IMR-90 (cell line): Measurements from ENCODE around the gene MEOX2. TPM values are rescaled to one million over a fixed set of nuclear protein-coding genes. Genes with fewer than 3 reads are reported as not detected.

Source experiments
- ATAC-seq: fragments of 200-7000 bp; cut with Tn5 transposase; 2 replicates; pipeline ENCODE4 v1.9.1; 2020; ENCODE audit warnings: low read depth, mild to moderate bottlenecking, moderate library complexity
- BruUV-seq: library from RNA; stranded (reverse); fragments of 400-500 nt; replicated peaks from 2 replicates; lab custom pipeline; 2021; lab: Mats Ljungman, UMichigan
- CTCF ChIA-PET: fragments of 300-600 bp; formaldehyde crosslinking; extraction: SDS; loops from one replicate; lab custom pipeline; 2021; ENCODE audit warnings: antibody characterized with exemption; lab: Yijun Ruan, JAX
- POLR2A ChIA-PET: fragments of 300-600 bp; sonication (Branson Sonifier 250); formaldehyde crosslinking; loops from one replicate; lab custom pipeline; 2022; ENCODE audit warnings: antibody characterized with exemption; ENCODE audit not compliant: unreplicated experiment; lab: Charles Lee
- DNase-seq: peaks from one replicate; pipeline ENCODE4 v3.0.0; 2013
- H2AFZ ChIP-seq: replicated peaks from 2 replicates; pipeline ENCODE3; 2013; ENCODE audit warnings: low read length, mild to moderate bottlenecking; ENCODE audit not compliant: poor library complexity
- H2AK5ac ChIP-seq: 2 replicates; pipeline ENCODE4 v1.6.1; 2013; ENCODE audit warnings: low read depth, low read length, inconsistent platforms
- H2AK9ac ChIP-seq: replicated peaks from 2 replicates; pipeline ENCODE3; 2013; ENCODE audit warnings: mild to moderate bottlenecking, low read depth, low read length, moderate library complexity; ENCODE audit not compliant: poor library complexity
- H2BK120ac ChIP-seq: 2 replicates; pipeline ENCODE4 v1.6.1; 2013; ENCODE audit warnings: low read depth, low read length, inconsistent platforms
- H2BK15ac ChIP-seq: 3 replicates; pipeline ENCODE4 v1.6.1; 2013; ENCODE audit warnings: low read depth, low read length, inconsistent platforms
- H2BK20ac ChIP-seq: 2 replicates; pipeline ENCODE4 v1.6.1; 2013; ENCODE audit warnings: low read depth, mild to moderate bottlenecking, inconsistent platforms, low read length, moderate library complexity
- H2BK5ac ChIP-seq: 2 replicates; pipeline ENCODE4 v1.6.1; 2013; ENCODE audit warnings: mild to moderate bottlenecking, low read depth, low read length, inconsistent platforms; ENCODE audit not compliant: poor library complexity, severe bottlenecking
- H3K14ac ChIP-seq: replicated peaks from 2 replicates; pipeline ENCODE4 v1.6.1; 2013; ENCODE audit warnings: low read depth, low read length, inconsistent platforms
- H3K18ac ChIP-seq: 2 replicates; pipeline ENCODE4 v1.6.1; 2013; ENCODE audit warnings: low read depth, low read length, control low read depth
- H3K23ac ChIP-seq: 2 replicates; pipeline ENCODE4 v1.6.1; 2013; ENCODE audit warnings: low read depth, low read length, inconsistent platforms
- H3K27ac ChIP-seq: 2 replicates; pipeline ENCODE4 v1.5.1; 2013; ENCODE audit warnings: mild to moderate bottlenecking, control low read depth, low read length; ENCODE audit not compliant: insufficient read depth
- H3K27me3 ChIP-seq: 2 replicates; pipeline ENCODE4 v1.6.1; 2013; ENCODE audit warnings: low read length; ENCODE audit not compliant: control insufficient read depth, insufficient read depth
- H3K36me3 ChIP-seq: 2 replicates; pipeline ENCODE4 v1.6.1; 2013; ENCODE audit warnings: low read length, mixed read lengths; ENCODE audit not compliant: control insufficient read depth, insufficient read depth
- H3K4ac ChIP-seq: 2 replicates; pipeline ENCODE4 v1.6.1; 2013; ENCODE audit warnings: low read depth, low read length, inconsistent platforms
- H3K4me1 ChIP-seq: 2 replicates; pipeline ENCODE4 v1.6.1; 2013; ENCODE audit warnings: low read length, mixed read lengths; ENCODE audit not compliant: control insufficient read depth, insufficient read depth
- H3K4me2 ChIP-seq: 2 replicates; pipeline ENCODE4 v1.6.1; 2013; ENCODE audit warnings: low read depth, mild to moderate bottlenecking, control low read depth, low read length, moderate library complexity
- H3K4me3 ChIP-seq: 2 replicates; pipeline ENCODE4 v1.5.1; 2013; ENCODE audit warnings: low read depth, mild to moderate bottlenecking, control low read depth, low read length, moderate library complexity; ENCODE audit not compliant: insufficient read depth
- H3K56ac ChIP-seq: 2 replicates; pipeline ENCODE4 v1.6.1; 2013; ENCODE audit warnings: low read length, inconsistent platforms; ENCODE audit not compliant: insufficient read depth; ENCODE audit errors: extremely low read depth
- H3K79me1 ChIP-seq, 2 experiments: 2 replicates each; pipeline ENCODE4 v1.6.1; 2013; ENCODE audit warnings: low read length in 2 of 2, inconsistent platforms in 1 of 2, low read depth in 1 of 2
- H3K9ac ChIP-seq: 2 replicates; pipeline ENCODE4 v1.6.1; 2013; ENCODE audit warnings: low read depth, low read length, control low read depth
- H3K9me1 ChIP-seq: 2 replicates; pipeline ENCODE4 v1.6.1; 2013; ENCODE audit warnings: low read length, inconsistent platforms; ENCODE audit not compliant: insufficient read depth
- H3K9me3 ChIP-seq: 2 replicates; pipeline ENCODE4 v1.6.1; 2013; ENCODE audit warnings: low read length; ENCODE audit not compliant: control insufficient read depth, insufficient read depth
- H4K20me1 ChIP-seq: 2 replicates; pipeline ENCODE4 v1.6.1; 2013; ENCODE audit warnings: low read length, inconsistent platforms; ENCODE audit not compliant: insufficient read depth
- H4K5ac ChIP-seq: 2 replicates; pipeline ENCODE4 v1.6.1; 2013; ENCODE audit warnings: mild to moderate bottlenecking, low read depth, low read length, control low read depth
- H4K8ac ChIP-seq, 2 experiments: 2 replicates each; pipeline ENCODE4 v1.6.1; 2013; ENCODE audit warnings: low read depth in 2 of 2, low read length in 2 of 2, control low read depth in 1 of 2, inconsistent platforms in 1 of 2
- H4K91ac ChIP-seq: 2 replicates; pipeline ENCODE4 v1.6.1; 2013; ENCODE audit warnings: low read depth, low read length, inconsistent platforms; ENCODE audit not compliant: insufficient read depth
- BHLHE40 ChIP-seq: fragments of 150-350 bp; IDR thresholded peaks from 2 replicates; pipeline ENCODE4 v1.6.1; 2016; ENCODE audit warnings: mild to moderate bottlenecking, low read depth, low read length
- CEBPB ChIP-seq: IDR thresholded peaks from 2 replicates; pipeline ENCODE4 v1.6.1; 2012; ENCODE audit warnings: low read depth, low read length, improper control_type of control experiment
- FOS ChIP-seq: fragments of 150-350 bp; IDR thresholded peaks from 2 replicates; pipeline ENCODE4 v1.6.1; 2016; ENCODE audit warnings: low read depth, low read length
- MAFK ChIP-seq: IDR thresholded peaks from 2 replicates; pipeline ENCODE4 v1.6.1; 2012; ENCODE audit warnings: low read depth, low read length, improper control_type of control experiment
- MAZ ChIP-seq: IDR thresholded peaks from 2 replicates; pipeline ENCODE4 v1.6.1; 2012; ENCODE audit warnings: low read depth, mild to moderate bottlenecking, low read length, improper control_type of control experiment, moderate library complexity, borderline replicate concordance
- MXI1 ChIP-seq: IDR thresholded peaks from 2 replicates; pipeline ENCODE4 v1.6.1; 2012; ENCODE audit warnings: low read depth, mild to moderate bottlenecking, low read length, moderate library complexity, borderline replicate concordance
- RAD21 ChIP-seq: IDR thresholded peaks from 2 replicates; pipeline ENCODE4 v1.6.1; 2012; ENCODE audit warnings: low read length, improper control_type of control experiment
- RCOR1 ChIP-seq: IDR thresholded peaks from 2 replicates; pipeline ENCODE4 v1.6.1; 2012; ENCODE audit warnings: mild to moderate bottlenecking, low read length, improper control_type of control experiment; ENCODE audit not compliant: insufficient replicate concordance
- RFX5 ChIP-seq: IDR thresholded peaks from 2 replicates; pipeline ENCODE4 v1.8.0; 2012; ENCODE audit warnings: low read depth, mild to moderate bottlenecking, low read length, moderate library complexity
- WGBS, 2 experiments: methylation state at CpG; one replicate each; pipeline versions ENCODE4 v1.1.5 to v1.1.7; 2013; ENCODE audit warnings: missing lambda C conversion rate in 2 of 2; ENCODE audit not compliant: insufficient read length in 1 of 2; ENCODE audit errors: extremely low coverage in 2 of 2; 5-methylcytosine and 5-hydroxymethylcytosine counted together
- dilution Hi-C: fragments of 300-500 bp; cut with HindIII; formaldehyde crosslinking; loops from one replicate; pipeline ENCODE4 v1.14.3; 2018; ENCODE audit warnings: low sequenced_read_pairs; ENCODE audit not compliant: unreplicated experiment
- in situ Hi-C: fragments of 300-500 bp; cut with MboI; formaldehyde crosslinking; loops from 3 replicates; pipeline ENCODE4 v1.14.3; 2019; ENCODE audit warnings: low sequenced_read_pairs, inconsistent platforms, mixed read lengths
- intact Hi-C: fragments of 100-400 bp; cut with micrococcal nuclease; formaldehyde crosslinking; loops from 2 replicates; pipeline ENCODE4 v1.10.0; 2022
- polyA plus RNA-seq, 3 experiments: library from polyadenylated mRNA; depleted of rRNA; stranded (reverse); fragments of >200 nt; gene quantifications; 2 replicates each; pipeline ENCODE4 v1.2.3, GENCODE V29; 2012; ENCODE audit warnings: low replicate concordance in 1 of 3
- total RNA-seq: library from RNA; depleted of rRNA; stranded (reverse); fragments of >200 nt; gene quantifications from 2 replicates; pipeline ENCODE4 v1.2.3, GENCODE V29; 2012
- TF ChIP-seq, protein P1 (sequence below): fragments of 150-350 bp; IDR thresholded peaks from 2 replicates; pipeline ENCODE4 v1.6.1; 2016; ENCODE audit warnings: low read depth, mild to moderate bottlenecking, low read length, moderate library complexity, borderline replicate concordance

MEOX2 gene
- total and polyA plus RNA-seq, 2 of the 4 experiments (the other 2 are of a cell fraction): under 0.01 TPM; not detected in 1

GRCh38 chr7:15667991-15668390 lies 18.5 kb downstream of the MEOX2 start:
- DNase-seq (no peak), ATAC-seq (no peak)
- H2BK120ac ChIP-seq: no peak overlapping the region
- H3K9me1 ChIP-seq: no peaks in the 10 kb centered on the region
- H2BK20ac ChIP-seq: no peak overlapping the region
- no peak overlapping the region for H3K18ac ChIP-seq
- H3K27ac ChIP-seq: no peak overlapping the region
- dilution Hi-C loops (no loop called here), in situ Hi-C loops (no loop called here), intact Hi-C loops (no loop called here)
- no peaks in the 10 kb centered on the region for H4K20me1 ChIP-seq
- no peaks in the 10 kb centered on the region for H3K27me3 ChIP-seq
- H4K8ac ChIP-seq: no peak overlapping the region
- H3K9ac ChIP-seq: no peak overlapping the region
- POLR2A ChIA-PET: no interaction called here
- no peak overlapping the region for H3K23ac ChIP-seq
- H3K36me3 ChIP-seq: no peaks in the 10 kb centered on the region
- no peaks in the 10 kb centered on the region for H3K9me3 ChIP-seq
- H4K5ac ChIP-seq: no peak overlapping the region
- H2BK15ac ChIP-seq: no peak overlapping the region
- H3K79me1 ChIP-seq: no peaks in the 10 kb centered on the region
- no peak overlapping the region for H2AFZ ChIP-seq
- no peak overlapping the region for H2BK5ac ChIP-seq
- CTCF ChIA-PET: no interaction called here
- H3K4me1 ChIP-seq: no peaks in the 10 kb centered on the region
- H2AK9ac ChIP-seq: no peak overlapping the region
- H4K91ac ChIP-seq: no peak overlapping the region
- H3K56ac ChIP-seq: no peak overlapping the region
- no peak overlapping the region for H3K14ac ChIP-seq
- no peak overlapping the region for H3K4ac ChIP-seq
- no CpG with 5 or more reads among the region's 5 CpGs for WGBS, 2 experiments
- no TSS peak for BruUV-seq
- H3K4me2 ChIP-seq: no peak overlapping the region
- H2AK5ac ChIP-seq: no peak overlapping the region
- H3K4me3 ChIP-seq: no peak overlapping the region
- TF ChIP-seq RFX5 (no peak), MAZ (no peak), MXI1 (no peak), RCOR1 (no peak), CEBPB (no peak), MAFK (no peak), BHLHE40 (no peak), RAD21 (no peak), FOS (no peak)
- TF ChIP-seq, protein P1, sequence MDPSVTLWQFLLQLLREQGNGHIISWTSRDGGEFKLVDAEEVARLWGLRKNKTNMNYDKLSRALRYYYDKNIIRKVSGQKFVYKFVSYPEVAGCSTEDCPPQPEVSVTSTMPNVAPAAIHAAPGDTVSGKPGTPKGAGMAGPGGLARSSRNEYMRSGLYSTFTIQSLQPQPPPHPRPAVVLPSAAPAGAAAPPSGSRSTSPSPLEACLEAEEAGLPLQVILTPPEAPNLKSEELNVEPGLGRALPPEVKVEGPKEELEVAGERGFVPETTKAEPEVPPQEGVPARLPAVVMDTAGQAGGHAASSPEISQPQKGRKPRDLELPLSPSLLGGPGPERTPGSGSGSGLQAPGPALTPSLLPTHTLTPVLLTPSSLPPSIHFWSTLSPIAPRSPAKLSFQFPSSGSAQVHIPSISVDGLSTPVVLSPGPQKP: no peak
